ENCODE measurements around the gene PXDN. TPM values are rescaled to one million over a fixed set of nuclear protein-coding genes. Genes with fewer than 3 reads are reported as not detected.

The PXDN gene
- total RNA-seq, 1 donor from 2014 or later: 1,930 TPM

GRCh38 chr2:1603059-1603458, 141.3 kb downstream of the PXDN start:
- no peak for DNase-seq (ENCODE audit: extremely low read depth, low read depth, low spot score)

GRCh38 chr2:1602278-1603010, 141.9 kb downstream of the PXDN start:
- DNase-seq (ENCODE audit: extremely low read depth, low read depth, low spot score): no peak

GRCh38 chr2:1601471-1602277, 142.6 kb downstream of the PXDN start:
- DNase-seq (ENCODE audit: extremely low read depth, low read depth, low spot score): no peak

- DNase-seq (ENCODE audit: extremely low read depth, low read depth, low spot score): no peak
These were observed 143.3 kb downstream of the PXDN start for GRCh38 chr2:1601067-1601412.

GRCh38 chr2:1600191-1601066, 143.9 kb downstream of the PXDN start:
- DNase-seq (ENCODE audit: extremely low read depth, low read depth, low spot score): no peak

GRCh38 chr2:1599301-1600085, 144.8 kb downstream of the PXDN start:
- DNase-seq (ENCODE audit: extremely low read depth, low read depth, low spot score): no peak

GRCh38 chr2:1598800-1599199, 145.5 kb downstream of the PXDN start:
- DNase-seq (ENCODE audit: extremely low read depth, low read depth, low spot score): no peak

- DNase-seq (ENCODE audit: extremely low read depth, low read depth, low spot score): no peak
These were observed 146.1 kb downstream of the PXDN start for GRCh38 chr2:1598041-1598710.

- DNase-seq (ENCODE audit: extremely low read depth, low read depth, low spot score): no peak
These were observed 149.0 kb downstream of the PXDN start for GRCh38 chr2:1595274-1595673.

- DNase-seq (ENCODE audit: extremely low read depth, low read depth, low spot score): no peak
These were observed 149.7 kb downstream of the PXDN start for GRCh38 chr2:1594373-1595171.

- no peak for DNase-seq (ENCODE audit: extremely low read depth, low read depth, low spot score)
These were observed 150.3 kb downstream of the PXDN start for GRCh38 chr2:1594123-1594372.

- no peak for DNase-seq (ENCODE audit: extremely low read depth, low read depth, low spot score)
These were observed 150.8 kb downstream of the PXDN start for GRCh38 chr2:1593371-1594122.

GRCh38 chr2:1591978-1592907, 152.1 kb downstream of the PXDN start:
- no peak for DNase-seq (ENCODE audit: extremely low read depth, low read depth, low spot score)

- DNase-seq (ENCODE audit: extremely low read depth, low read depth, low spot score): no peak
These were observed 152.9 kb downstream of the PXDN start for GRCh38 chr2:1591461-1591770.

- no peak for DNase-seq (ENCODE audit: extremely low read depth, low read depth, low spot score)
These were observed 153.5 kb downstream of the PXDN start for GRCh38 chr2:1590596-1591460.

- no peak for DNase-seq (ENCODE audit: extremely low read depth, low read depth, low spot score)
These were observed 155.2 kb downstream of the PXDN start for GRCh38 chr2:1588978-1589621.

Data from glomerular endothelial cell (primary cell).